IPS-NIHi7 (cell line): ENCODE data around the gene PRKAG2.

Source experiments
- DNase-seq: peaks from one replicate; pipeline ENCODE4 v3.0.0; 2012; ENCODE audit warnings: mixed read lengths; ENCODE audit errors: extremely low spot score

PRKAG2 gene

GRCh38 chr7:151678227-151678604 is 198.7 kb downstream of the PRKAG2 start:
- no peak for DNase-seq

GRCh38 chr7:151677581-151678226 is 199.2 kb downstream of the PRKAG2 start:
- DNase-seq: no peak

GRCh38 chr7:151676759-151677158 is 200.2 kb downstream of the PRKAG2 start:
- DNase-seq: no peak

- DNase-seq: no peak
Measured at GRCh38 chr7:151675196-151675920, 201.6 kb downstream of the PRKAG2 start.

GRCh38 chr7:151674161-151674920 is 202.6 kb downstream of the PRKAG2 start:
- no peak for DNase-seq

GRCh38 chr7:151673216-151673615 is 203.7 kb downstream of the PRKAG2 start:
- no peak for DNase-seq

- no peak for DNase-seq
Measured at GRCh38 chr7:151672716-151673115, 204.2 kb downstream of the PRKAG2 start.

GRCh38 chr7:151671514-151671913 is 205.4 kb downstream of the PRKAG2 start:
- DNase-seq: no peak

- DNase-seq: no peak
Measured at GRCh38 chr7:151669762-151670161, 207.2 kb downstream of the PRKAG2 start.

- no peak for DNase-seq
Measured at GRCh38 chr7:151666886-151667285, 210.0 kb downstream of the PRKAG2 start.

GRCh38 chr7:151665368-151665767 is 211.5 kb downstream of the PRKAG2 start:
- no peak for DNase-seq

- DNase-seq: no peak
Measured at GRCh38 chr7:151664268-151664667, 212.6 kb downstream of the PRKAG2 start.

GRCh38 chr7:151663382-151664100 is 213.4 kb downstream of the PRKAG2 start:
- no peak for DNase-seq

GRCh38 chr7:151662251-151662826 is 214.6 kb downstream of the PRKAG2 start:
- no peak for DNase-seq

GRCh38 chr7:151661587-151661986 is 215.3 kb downstream of the PRKAG2 start:
- no peak for DNase-seq

- no peak for DNase-seq
Measured at GRCh38 chr7:151660141-151660540, 216.8 kb downstream of the PRKAG2 start.

- no peak for DNase-seq
Measured at GRCh38 chr7:151659219-151659618, 217.7 kb downstream of the PRKAG2 start.

GRCh38 chr7:151658778-151659177 is 218.1 kb downstream of the PRKAG2 start:
- DNase-seq: no peak

- DNase-seq: no peak
Measured at GRCh38 chr7:151657173-151657572, 219.7 kb downstream of the PRKAG2 start.

- no peak for DNase-seq
Measured at GRCh38 chr7:151655555-151655954, 221.4 kb downstream of the PRKAG2 start.

- no peak for DNase-seq
Measured at GRCh38 chr7:151652111-151652510, 224.8 kb downstream of the PRKAG2 start.

- no peak for DNase-seq
Measured at GRCh38 chr7:151650161-151650560, 226.8 kb downstream of the PRKAG2 start.
